Endothelial cell of umbilical vein (primary cell): ENCODE measurements around the gene HNRNPK. TPM values are rescaled to one million over a fixed set of nuclear protein-coding genes. Genes with fewer than 3 reads are reported as not detected.

Experiments
- BruUV-seq: library from RNA; stranded (reverse); fragments of 400-500 nt; replicated peaks from 2 replicates; lab custom pipeline; 2021; lab: Mats Ljungman, UMichigan
- CTCF ChIA-PET: fragments of 300-600, 350-600 bp; sonication (Branson Sonifier 250); formaldehyde crosslinking; loops from one replicate; lab custom pipeline; 2021; ENCODE audit warnings: antibody characterized with exemption, inconsistent platforms; lab: Charles Lee
- POLR2A ChIA-PET: fragments of 300-600, 350-600 bp; sonication (Branson Sonifier 250); formaldehyde crosslinking; loops from one replicate; lab custom pipeline; 2021; ENCODE audit warnings: antibody characterized with exemption, inconsistent platforms; lab: Charles Lee
- DNase-seq: peaks from one replicate; pipeline ENCODE4 v3.0.0-alpha.2; 2011; ENCODE audit warnings: low read depth, low spot score
- FAIRE-seq: peaks from 2 replicates; lab custom pipeline; 2011; peaks lifted over from hg19 to GRCh38; lab: Jason Lieb, UNC
- H2AFZ ChIP-seq: 2 replicates; pipeline ENCODE4 v1.6.0; 2012; ENCODE audit warnings: low read depth, low read length, control low read depth, inconsistent platforms
- H3K27ac ChIP-seq: 2 replicates; pipeline ENCODE4 v1.5.1; 2011; ENCODE audit warnings: low read depth, mild to moderate bottlenecking, control low read depth, low read length, moderate library complexity; ENCODE audit not compliant: insufficient read depth
- H3K27me3 ChIP-seq, 2 experiments: 2 replicates each; pipeline versions ENCODE4 v1.6.0 to v1.6.1; 2011; ENCODE audit warnings: low read length in 2 of 2, mixed read lengths in 1 of 2; ENCODE audit not compliant: control insufficient read depth in 2 of 2, insufficient read depth in 2 of 2
- H3K36me3 ChIP-seq, 2 experiments: 2 replicates in 1 of 2; 3 replicates in 1 of 2; pipeline ENCODE4 v1.5.1; 2011; ENCODE audit warnings: low read length in 2 of 2, mild to moderate bottlenecking in 1 of 2, moderate library complexity in 1 of 2; ENCODE audit not compliant: control insufficient read depth in 2 of 2, insufficient read depth in 2 of 2; ENCODE audit errors: extremely low read depth in 1 of 2
- H3K4me1 ChIP-seq: 3 replicates; pipeline ENCODE4 v1.5.1; 2011; ENCODE audit warnings: mild to moderate bottlenecking, low read length; ENCODE audit not compliant: control insufficient read depth, insufficient read depth; ENCODE audit errors: extremely low read depth
- H3K4me2 ChIP-seq: 2 replicates; pipeline ENCODE4 v1.6.1; 2011; ENCODE audit warnings: low read length, control low read depth, mixed read lengths; ENCODE audit not compliant: insufficient read depth
- H3K4me3 ChIP-seq, 3 experiments: fragments of 200-600 bp in 1 of 3; sonication (generic), shearing (Covaris generic) in 1 of 3; replicated peaks in 1 of 3; 2 replicates each; pipeline ENCODE4 v1.5.1; 2011 to 2016; ENCODE audit warnings: control low read depth in 3 of 3, low read length in 3 of 3, mild to moderate bottlenecking in 2 of 3, inconsistent platforms in 1 of 3, low read depth in 1 of 3, moderate library complexity in 1 of 3; ENCODE audit not compliant: insufficient read depth in 1 of 3
- H3K79me2 ChIP-seq: 2 replicates; pipeline ENCODE4 v1.6.0; 2012; ENCODE audit warnings: low read length, inconsistent platforms; ENCODE audit not compliant: control insufficient read depth, insufficient read depth
- H3K9ac ChIP-seq: replicated peaks from 2 replicates; pipeline ENCODE3; 2011; ENCODE audit warnings: low read length, control low read depth; ENCODE audit not compliant: insufficient read depth; ENCODE audit errors: extremely low read depth
- H3K9me1 ChIP-seq: replicated peaks from 3 replicates; pipeline ENCODE4 v1.6.0; 2011; ENCODE audit warnings: mild to moderate bottlenecking, low read length; ENCODE audit not compliant: control insufficient read depth, insufficient read depth; ENCODE audit errors: extremely low read depth
- H3K9me3 ChIP-seq: replicated peaks from 2 replicates; pipeline ENCODE4 v1.5.1; 2012; ENCODE audit warnings: low read length, inconsistent platforms; ENCODE audit not compliant: control insufficient read depth, insufficient read depth
- H4K20me1 ChIP-seq: replicated peaks from 2 replicates; pipeline ENCODE3; 2011; ENCODE audit warnings: mild to moderate bottlenecking, low read length; ENCODE audit not compliant: control insufficient read depth, insufficient read depth; ENCODE audit errors: extremely low read depth
- EZH2 ChIP-seq: IDR thresholded peaks from 2 replicates; pipeline ENCODE4 v1.6.1; 2012; ENCODE audit warnings: borderline replicate concordance, low read depth, mild to moderate bottlenecking, moderate library complexity, low read length, inconsistent platforms; ENCODE audit not compliant: severe bottlenecking
- FOS ChIP-seq: IDR thresholded peaks from 2 replicates; pipeline ENCODE4 v1.6.1; 2011; ENCODE audit warnings: mild to moderate bottlenecking, low read length, moderate library complexity, borderline replicate concordance; ENCODE audit not compliant: insufficient read depth
- GATA2 ChIP-seq: IDR thresholded peaks from 2 replicates; pipeline ENCODE4 v1.7.0; 2011; ENCODE audit warnings: low read depth, mild to moderate bottlenecking, moderate library complexity, mixed read lengths, low read length; ENCODE audit not compliant: insufficient read length, insufficient read depth
- JUN ChIP-seq: IDR thresholded peaks from 2 replicates; pipeline ENCODE4 v1.6.1; 2011; ENCODE audit warnings: borderline replicate concordance, low read depth; ENCODE audit not compliant: insufficient read length, insufficient read depth
- MYC ChIP-seq: IDR thresholded peaks from one replicate; pipeline ENCODE4 v1.6.1; 2011; ENCODE audit warnings: mild to moderate bottlenecking, low read depth, low read length
- POLR2A ChIP-seq: IDR thresholded peaks from 2 replicates; pipeline ENCODE4 v1.6.1; 2012; ENCODE audit warnings: low read depth, mild to moderate bottlenecking, control low read depth, low read length
- POLR2AphosphoS5 ChIP-seq: IDR thresholded peaks from 2 replicates; pipeline ENCODE4 v1.6.1; 2012; ENCODE audit warnings: low read depth, mild to moderate bottlenecking, control low read depth, low read length, moderate library complexity; ENCODE audit not compliant: insufficient read depth
- dilution Hi-C: fragments of 300-500 bp; cut with MboI; formaldehyde crosslinking; loops from one replicate; pipeline ENCODE4 v1.15.0; 2019; ENCODE audit warnings: low sequenced_read_pairs; ENCODE audit not compliant: extremely low pct_ligation_motif_present
- intact Hi-C: fragments of 100-400 bp; cut with micrococcal nuclease; formaldehyde crosslinking; loops from one replicate; pipeline ENCODE4 v1.10.0; 2022
- polyA plus RNA-seq, 4 experiments: library from polyadenylated mRNA; depleted of rRNA in 3 of 4; stranded (reverse) in 3 of 4; unstranded in 1 of 4; fragments of >200 nt; gene quantifications; 2 replicates each; pipeline versions ENCODE4 v1.2.1 to v1.2.3, GENCODE V29; 2011 to 2012; ENCODE audit warnings: missing spikeins in 1 of 4
- total RNA-seq: library from RNA; stranded (reverse); gene quantifications from 2 replicates; pipeline ENCODE4 v1.2.3, GENCODE V29; 2021
- TF ChIP-seq, protein P1 (sequence below): IDR thresholded peaks from 2 replicates; pipeline ENCODE4 v1.6.1; 2011; ENCODE audit not compliant: insufficient read depth, insufficient read length
- TF ChIP-seq, protein P2 (sequence below), 2 donors: IDR thresholded peaks; 1 replicate in 1 of 2; 2 replicates in 1 of 2; pipeline ENCODE4 v1.5.1; 2011; ENCODE audit warnings: low read length in 2 of 2, mild to moderate bottlenecking in 2 of 2, moderate library complexity in 2 of 2, control low read depth in 1 of 2, inconsistent platforms in 1 of 2, low read depth in 1 of 2; ENCODE audit not compliant: insufficient read depth in 1 of 2; ENCODE audit errors: extremely low read depth in 1 of 2

Gene HNRNPK
- total and polyA plus RNA-seq, 2 donors (not counting 3 experiments of a cell fraction or from before 2014, with no cell fraction given) = 399 to 663 TPM

DNA sequence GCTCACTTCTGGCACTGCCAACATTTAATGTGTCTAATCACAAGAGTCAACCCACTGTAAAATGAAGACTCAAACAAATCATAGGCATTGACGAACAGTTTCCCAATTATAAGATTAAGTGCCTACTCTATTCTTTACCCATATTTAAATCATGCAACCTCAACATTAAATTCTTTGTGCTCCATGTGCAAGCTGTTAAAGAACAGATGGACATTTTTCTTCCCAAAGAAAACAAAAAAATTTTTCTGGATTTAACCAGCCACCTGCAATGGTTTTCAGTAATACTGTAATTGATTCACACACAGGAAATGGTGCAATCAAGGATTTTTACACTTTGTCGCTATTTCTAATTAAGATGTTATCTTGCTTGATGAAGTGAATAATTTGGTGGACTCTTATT is 3.6 kb downstream of the HNRNPK start:
- peaks cover 21 to 43% of the 10 kb centered on the region in 2 experiments for H3K36me3 ChIP-seq
- ChIA-PET POLR2A (no interaction called here), CTCF (interaction anchor here (1.0 kb wide), 1 partner anchor 285 kb away, joined by 4 read pairs; no protein-coding TSS in a partner anchor)

More for the DNA sequence above, 3.6 kb downstream of the HNRNPK start:
- intact Hi-C loops = no loop called here
- Histone ChIP-seq H3K9me1 (no peaks in the 10 kb centered on the region), H3K9me3 (no peaks in the 10 kb centered on the region), H3K27me3 (no peaks in the 10 kb centered on the region), H3K4me2 (no peak overlapping the region), H3K4me1 (peaks cover 9% of the 10 kb centered on the region), H4K20me1 (peaks cover 15% of the 10 kb centered on the region), H3K79me2 (peaks cover 90% of the 10 kb centered on the region), H3K9ac (no peak overlapping the region), H3K27ac (no peak overlapping the region), H3K4me3 (no peak overlapping the region), H2AFZ (no peak overlapping the region)
- no peak for FAIRE-seq
- no TSS peak for BruUV-seq
- no peak for DNase-seq
- TF ChIP-seq GATA2 (no peak), POLR2A (no peak), EZH2 (no peak), FOS (no peak), POLR2AphosphoS5 (no peak), JUN (no peak), MYC (no peak)
- TF ChIP-seq, protein P1, sequence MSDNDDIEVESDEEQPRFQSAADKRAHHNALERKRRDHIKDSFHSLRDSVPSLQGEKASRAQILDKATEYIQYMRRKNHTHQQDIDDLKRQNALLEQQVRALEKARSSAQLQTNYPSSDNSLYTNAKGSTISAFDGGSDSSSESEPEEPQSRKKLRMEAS = no peak
- TF ChIP-seq, protein P2, sequence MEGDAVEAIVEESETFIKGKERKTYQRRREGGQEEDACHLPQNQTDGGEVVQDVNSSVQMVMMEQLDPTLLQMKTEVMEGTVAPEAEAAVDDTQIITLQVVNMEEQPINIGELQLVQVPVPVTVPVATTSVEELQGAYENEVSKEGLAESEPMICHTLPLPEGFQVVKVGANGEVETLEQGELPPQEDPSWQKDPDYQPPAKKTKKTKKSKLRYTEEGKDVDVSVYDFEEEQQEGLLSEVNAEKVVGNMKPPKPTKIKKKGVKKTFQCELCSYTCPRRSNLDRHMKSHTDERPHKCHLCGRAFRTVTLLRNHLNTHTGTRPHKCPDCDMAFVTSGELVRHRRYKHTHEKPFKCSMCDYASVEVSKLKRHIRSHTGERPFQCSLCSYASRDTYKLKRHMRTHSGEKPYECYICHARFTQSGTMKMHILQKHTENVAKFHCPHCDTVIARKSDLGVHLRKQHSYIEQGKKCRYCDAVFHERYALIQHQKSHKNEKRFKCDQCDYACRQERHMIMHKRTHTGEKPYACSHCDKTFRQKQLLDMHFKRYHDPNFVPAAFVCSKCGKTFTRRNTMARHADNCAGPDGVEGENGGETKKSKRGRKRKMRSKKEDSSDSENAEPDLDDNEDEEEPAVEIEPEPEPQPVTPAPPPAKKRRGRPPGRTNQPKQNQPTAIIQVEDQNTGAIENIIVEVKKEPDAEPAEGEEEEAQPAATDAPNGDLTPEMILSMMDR (IDR thresholded peaks at IDR 0.05; ENCODE audit: extremely low read depth in 1 of 2, insufficient read depth in 1 of 2, low read depth in 1 of 2, low read length in 2 of 2) = no peak
- dilution Hi-C loops = no loop called here
